Occipital lobe (tissue), 2 donors: Measurements from ENCODE around the gene SLC35A3. TPM values are rescaled to one million over a fixed set of nuclear protein-coding genes. Genes with fewer than 3 reads are reported as not detected.
"Not testable (repeated sequence)": the region's sequence is repeated elsewhere in the genome, so short reads cannot be mapped to it uniquely, and the experiment has no call there.

ENCODE experiments used
- DNase-seq: peaks from one replicate; lab custom pipeline; 2025; lab: John Stamatoyannopoulos, UW
- total RNA-seq: library from RNA; depleted of rRNA; stranded (reverse); fragments of >200 nt; gene quantifications from one replicate; pipeline ENCODE4 v1.2.3, GENCODE V29; 2014

SLC35A3 gene
- total RNA-seq, 1 donor from 2014 or later: 44.1 TPM

DNA sequence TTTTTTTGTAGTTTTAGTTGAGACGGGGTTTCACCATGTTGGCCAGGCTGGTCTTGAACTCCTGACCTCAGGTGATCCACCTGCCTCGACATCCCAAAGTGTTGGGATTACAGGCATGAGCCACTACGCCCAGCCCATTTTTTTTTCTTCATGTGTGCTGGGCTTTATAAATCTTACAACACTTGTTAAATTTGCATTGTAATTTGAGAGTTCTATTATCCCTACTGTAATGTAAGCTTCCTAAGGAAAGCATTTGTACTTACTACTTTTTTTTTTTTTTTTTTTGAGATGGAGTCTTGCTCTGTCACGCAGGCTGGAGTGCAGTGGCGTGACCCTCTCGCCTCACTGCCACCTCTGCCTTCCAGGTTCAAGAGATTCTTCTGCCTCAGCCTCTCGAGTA lies 2.3 kb downstream of the SLC35A3 start:
- DNase-seq: not testable (repeated sequence)

DNA sequence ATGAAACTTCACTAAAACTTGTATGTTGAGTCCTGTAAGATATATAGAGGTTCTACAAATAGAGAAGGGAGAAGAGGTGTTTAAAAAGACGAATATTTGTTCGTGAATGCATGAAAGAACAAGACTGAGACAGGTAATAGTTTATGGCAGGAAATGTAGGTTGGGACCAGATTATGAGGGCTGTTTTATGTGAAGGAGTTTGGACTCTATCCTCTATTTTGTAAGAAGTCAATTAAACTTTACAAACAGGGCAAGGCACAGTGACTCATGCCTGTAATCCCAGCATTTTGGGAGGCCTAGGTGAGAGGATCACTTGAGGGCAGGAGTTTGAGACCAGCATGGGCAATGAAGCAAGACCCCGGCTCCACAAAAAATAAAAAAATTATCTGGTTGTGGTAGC lies 5.7 kb downstream of the SLC35A3 start:
- DNase-seq: no peak

DNA sequence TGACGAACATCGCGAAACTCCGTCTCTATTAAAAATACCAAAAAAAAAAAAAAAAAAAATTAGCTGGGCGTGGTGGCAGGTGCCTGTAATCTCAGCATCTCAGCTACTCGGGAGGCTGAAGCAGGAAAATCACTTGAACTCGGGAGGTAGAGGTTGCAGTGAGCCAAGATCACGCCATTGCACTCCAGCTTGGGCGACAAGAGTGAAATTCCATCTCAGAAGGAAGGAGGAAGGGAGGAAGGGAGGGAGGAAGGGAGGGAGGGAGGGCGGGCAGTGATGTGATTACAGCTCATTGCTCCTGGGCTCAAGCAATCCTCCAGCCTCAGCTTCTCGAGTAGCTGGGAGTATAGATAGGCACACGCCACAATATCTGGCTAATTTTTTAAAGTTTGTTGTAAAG lies 7.5 kb downstream of the SLC35A3 start:
- DNase-seq: not testable (repeated sequence)

DNA sequence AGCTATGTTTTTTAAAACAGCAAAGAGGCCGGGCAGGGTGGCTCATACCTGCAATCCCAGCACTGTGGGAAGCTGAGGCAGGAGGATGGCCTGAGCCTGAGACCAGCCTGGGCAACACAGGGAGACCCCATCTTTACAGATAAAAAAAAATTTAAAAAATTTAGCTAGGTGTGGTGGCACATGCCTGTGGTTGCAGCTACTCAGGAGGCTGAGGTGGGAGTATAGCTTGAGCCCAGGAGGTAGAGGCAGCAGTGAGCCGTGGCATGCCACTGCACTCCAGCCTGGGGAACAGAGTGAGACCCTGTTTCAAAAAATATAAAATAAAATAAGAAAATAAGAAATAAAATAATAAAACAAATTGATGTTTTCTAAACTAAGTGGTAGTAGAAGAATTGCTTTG lies 8.4 kb downstream of the SLC35A3 start:
- DNase-seq: no peak

DNA sequence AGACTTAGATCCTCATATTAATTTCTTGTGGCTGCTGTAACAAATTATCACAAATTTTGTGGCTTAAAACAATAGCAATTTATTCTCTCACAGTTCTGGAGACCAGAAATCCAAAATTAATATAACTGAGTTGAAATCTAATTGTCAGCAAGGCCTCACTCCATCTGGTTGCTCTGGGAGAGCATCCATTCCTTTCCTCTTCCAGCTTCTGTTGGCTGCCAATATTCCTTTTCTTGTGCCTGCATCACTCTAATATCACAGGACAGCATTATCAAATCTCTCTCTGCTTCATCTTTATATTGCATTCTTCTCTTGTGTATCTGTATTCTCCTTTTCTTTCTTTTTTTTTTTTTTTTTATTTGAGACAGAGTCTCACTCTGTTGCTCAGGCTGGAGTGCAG lies 9.3 kb downstream of the SLC35A3 start:
- no peak for DNase-seq

DNA sequence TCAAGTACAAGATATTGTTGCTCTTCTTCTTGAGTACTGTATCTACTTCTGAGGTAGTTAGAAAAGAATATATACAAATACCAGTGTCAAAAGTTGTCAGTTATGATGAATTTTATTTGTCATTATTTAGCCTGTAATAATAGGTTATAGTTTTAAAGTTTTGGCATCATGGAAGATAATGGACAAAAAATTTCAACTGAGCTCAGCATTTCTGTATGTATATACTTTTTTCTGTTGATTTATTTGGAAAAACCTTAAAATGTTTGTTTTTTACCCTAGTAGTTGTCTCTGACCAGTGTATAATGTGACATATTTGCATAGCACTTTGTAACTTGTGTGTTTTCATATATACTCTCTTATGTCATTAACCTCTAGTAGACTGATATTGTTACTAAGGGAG lies 11.1 kb downstream of the SLC35A3 start:
- no peak for DNase-seq

DNA sequence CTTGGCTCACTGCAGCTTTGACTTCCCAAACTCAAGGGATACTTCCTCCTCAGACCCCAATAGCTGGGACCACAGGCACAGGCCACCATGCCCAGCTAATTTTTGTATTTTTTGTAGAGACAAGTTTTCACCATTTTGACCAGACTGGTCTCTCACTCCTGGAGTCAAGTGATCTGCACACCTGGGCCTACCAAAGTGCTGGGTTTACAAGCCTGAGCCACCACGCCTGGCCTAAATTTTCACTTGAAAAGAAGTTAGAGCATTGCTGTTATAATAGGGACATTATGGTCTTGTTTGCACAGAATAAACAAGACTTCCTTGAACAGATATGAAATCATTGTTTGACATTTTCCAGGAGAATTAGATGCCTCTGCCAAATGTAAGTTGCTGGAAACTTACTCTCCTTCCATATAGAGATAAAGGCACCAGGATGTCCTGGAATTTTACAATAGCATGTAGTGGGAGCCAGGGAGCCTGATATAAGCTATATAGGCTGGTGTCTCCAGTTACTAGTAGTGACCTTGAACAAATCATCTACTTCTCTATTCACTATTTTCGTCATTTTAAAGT lies 16.9 kb downstream of the SLC35A3 start:
- DNase-seq: no peak

DNA sequence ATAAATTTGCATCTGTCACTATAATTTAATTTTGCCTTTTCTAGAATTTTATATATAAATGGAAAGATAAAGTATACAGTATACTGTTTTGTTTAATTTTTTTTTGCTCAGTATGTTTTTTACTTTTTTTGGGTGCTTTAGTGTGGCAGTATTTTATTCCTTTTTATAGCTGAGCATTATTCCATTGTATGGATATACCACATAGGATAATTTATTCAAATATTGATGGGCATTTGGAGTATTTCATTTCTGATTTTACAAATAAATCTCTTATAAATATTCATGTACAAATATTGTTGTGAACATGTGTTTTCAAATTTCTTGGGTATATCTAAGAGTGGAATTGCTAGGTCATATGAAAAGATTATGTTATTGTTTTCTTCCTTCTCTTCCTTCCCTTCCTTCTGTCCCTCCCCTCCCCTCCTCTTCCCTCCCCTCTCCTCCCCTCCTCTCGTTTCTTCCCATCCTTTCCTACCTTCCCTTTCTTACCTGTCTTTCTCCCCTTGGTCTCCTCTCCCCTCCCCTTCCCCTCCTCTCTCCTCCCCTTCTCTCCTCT lies 18.5 kb downstream of the SLC35A3 start:
- DNase-seq: no peak

DNA sequence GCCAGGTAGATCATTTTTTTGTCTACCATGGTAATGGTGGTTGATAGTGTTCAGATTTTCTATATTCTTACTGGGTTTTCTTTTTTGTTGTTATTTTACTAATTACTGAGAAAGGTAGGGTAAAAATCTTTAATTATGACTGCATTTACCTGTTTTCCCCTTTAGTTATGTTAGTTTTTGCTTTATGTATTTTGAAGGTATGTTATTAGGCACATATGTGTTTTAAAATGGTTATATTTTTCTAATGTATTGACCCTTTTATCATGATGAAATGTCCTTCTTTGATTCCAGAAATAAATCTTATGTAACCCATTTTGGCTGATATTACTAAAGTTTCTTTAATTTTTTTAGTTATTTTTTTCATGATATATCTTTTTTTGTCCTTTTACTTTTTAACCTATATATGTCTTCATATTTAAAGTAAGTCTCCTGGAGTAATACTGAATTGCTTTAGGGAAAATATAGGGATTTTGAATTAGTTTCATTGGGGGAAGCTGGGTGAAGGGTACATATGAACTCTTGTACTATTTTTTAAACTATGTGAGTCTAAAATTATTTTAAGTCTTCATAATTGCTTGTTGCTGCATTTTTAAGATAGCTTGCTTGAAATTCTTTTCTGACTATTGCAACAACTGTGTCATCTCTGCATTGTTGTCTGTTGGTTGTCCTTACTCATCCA lies 22.4 kb downstream of the SLC35A3 start:
- DNase-seq: no peak

DNA sequence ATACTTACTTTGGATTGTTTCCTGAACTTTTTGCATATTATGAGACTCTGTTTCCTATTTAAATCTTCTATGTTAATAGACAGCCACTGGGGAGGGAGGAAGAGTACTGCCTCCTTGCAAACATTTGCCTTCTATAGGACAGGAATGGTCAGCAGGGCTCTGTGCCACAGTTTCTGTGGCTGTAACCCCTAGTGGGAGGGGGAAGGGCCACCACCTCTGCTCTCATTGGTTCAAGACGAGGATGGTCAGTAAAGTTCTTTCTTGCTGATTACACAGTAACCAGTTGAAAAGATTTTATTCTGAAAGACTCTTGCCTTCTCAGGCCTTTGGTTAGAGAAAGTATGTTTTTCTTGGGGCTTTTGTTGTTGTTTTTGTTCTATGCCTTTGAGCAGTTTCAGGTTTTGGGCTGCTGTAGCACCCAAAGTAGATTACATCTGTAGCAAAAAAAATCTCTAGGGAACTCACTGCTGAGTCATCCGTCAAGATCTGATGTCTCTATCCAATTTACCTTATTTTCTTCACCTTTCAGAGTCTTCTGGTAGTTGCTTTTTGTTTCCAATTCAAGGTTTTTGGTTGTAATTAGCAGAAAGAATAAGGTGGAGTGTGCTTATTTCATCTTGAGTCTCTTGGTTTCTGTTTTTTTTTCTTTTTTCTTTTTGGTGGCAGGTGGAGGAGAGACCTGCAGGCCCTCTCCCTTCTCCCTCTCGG lies 23.1 kb downstream of the SLC35A3 start:
- no peak for DNase-seq

DNA sequence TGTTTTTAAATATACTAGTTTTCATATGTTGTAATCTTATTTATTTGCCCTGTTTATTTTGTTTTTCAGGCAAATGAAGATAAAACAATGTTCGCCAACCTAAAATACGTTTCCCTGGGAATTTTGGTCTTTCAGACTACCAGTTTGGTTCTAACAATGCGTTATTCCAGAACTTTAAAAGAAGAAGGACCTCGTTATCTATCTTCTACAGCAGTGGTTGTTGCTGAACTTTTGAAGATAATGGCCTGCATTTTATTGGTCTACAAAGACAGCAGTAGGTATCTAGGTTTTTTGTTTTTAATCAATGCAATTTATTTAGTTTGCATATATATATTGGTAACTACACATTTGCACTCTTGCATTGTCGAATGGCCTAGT lies 23.7 kb downstream of the SLC35A3 start:
- no peak for DNase-seq

DNA sequence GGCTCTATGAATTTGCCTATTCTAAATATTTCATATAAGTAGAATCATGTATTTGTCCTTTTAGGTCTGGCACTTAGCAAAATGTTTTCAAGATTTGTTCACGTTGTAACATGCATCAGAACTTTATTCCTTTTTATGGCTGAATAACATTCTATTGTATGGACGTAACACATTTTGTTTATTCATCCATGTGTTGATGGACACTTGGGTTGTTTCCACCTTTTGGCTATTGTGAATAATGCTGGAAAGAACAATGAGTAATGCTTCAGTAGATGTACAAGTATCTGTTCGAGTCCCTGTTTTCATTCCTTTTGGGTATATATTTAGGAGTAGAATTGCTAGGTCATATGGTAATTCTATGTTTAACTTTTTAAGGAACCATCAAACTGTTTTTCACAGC lies 24.7 kb downstream of the SLC35A3 start:
- no peak for DNase-seq

DNA sequence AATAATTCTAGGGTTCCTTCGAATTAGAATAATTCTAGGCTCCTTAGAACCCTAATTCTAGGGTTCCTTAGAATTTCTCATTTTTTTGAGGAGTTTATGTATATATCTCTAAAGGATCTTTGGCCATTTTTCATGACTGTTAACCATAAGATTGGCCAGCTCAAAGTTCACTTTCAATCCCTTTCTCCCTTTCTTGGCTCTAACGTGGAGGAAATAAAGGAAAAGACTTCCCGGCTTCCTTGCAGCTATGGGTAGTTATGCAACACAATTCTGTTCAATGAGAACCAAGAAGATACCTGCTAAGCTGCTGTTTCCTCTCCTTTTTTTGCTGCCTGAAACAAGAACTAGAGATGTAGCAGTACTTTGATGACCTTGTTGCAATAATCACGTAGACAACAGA lies 27.2 kb downstream of the SLC35A3 start:
- no peak for DNase-seq

DNA sequence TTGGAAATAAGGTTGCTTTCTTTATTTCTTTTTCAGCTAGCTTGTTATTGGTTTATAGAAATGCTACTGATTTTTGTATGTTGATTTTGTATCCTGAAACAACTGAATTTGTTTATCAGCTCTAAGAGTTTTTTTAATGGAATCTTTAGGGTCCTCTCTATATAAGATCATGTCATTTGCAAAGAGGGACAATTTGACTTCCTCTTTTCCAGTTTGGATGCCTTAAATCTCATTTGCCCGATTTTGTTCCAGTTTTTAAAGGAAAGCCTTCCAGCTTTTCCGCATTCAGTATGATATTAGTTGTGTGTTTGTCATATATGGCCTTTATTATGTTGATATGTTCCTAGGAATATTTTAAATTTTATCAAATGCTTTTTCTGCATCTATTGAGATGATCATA lies 31.7 kb downstream of the SLC35A3 start:
- DNase-seq: no peak

DNA sequence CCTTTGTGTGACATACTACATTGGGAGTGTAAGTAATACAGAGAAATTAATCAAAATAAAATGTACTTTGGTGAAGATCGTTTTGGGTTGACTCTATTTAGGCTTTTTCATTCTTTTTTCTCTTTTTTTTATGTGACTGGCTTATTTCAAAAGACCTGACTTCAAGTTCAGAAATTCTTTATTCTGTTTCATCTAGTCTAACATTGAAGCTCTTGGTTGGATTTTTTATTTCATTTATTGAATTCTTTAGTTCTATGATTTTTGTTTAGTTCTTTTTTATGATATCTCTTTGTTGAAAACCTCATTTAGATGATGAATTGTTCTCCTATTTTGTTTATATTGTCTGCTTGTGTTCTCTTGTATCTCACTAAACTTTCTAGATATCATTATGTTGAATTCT lies 35.6 kb downstream of the SLC35A3 start:
- DNase-seq: no peak

DNA sequence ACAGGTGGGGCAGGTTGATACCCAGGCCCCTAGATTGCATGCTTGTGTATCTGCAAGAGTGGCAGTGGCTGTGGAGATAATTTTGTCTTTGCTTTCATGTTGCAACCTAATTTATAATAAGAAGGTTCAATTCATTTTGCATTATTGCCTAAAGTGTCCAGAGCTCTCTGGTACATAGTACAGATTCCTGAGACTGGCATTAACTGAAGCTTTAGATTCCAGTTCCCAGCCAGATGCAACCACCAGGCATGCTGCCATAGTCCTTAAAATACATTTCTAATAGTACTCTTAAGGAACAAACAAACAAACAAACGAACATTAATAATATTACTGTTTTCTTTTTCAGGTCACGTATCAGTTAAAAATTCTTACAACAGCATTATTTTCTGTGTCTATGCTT lies 36.9 kb downstream of the SLC35A3 start:
- no peak for DNase-seq

DNA sequence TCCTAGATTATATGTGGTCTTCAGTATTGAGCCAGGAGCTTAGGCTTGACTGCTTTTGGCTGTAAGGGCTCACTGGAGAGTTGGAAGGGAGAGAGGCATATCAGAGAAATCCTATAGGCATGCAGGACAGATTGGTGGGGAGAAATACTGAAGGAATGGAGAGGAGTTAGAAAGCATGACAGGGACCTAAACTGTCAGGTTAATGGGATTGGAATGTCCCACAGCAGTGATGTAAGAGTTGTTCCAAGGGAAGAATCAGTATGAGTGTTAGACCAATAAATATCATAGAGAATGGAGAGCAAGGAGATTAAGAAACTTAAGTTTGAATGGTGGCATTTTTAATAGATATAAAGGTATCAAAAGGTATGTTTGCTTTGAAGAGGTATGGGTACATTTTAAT lies 39.7 kb downstream of the SLC35A3 start:
- DNase-seq: no peak

DNA sequence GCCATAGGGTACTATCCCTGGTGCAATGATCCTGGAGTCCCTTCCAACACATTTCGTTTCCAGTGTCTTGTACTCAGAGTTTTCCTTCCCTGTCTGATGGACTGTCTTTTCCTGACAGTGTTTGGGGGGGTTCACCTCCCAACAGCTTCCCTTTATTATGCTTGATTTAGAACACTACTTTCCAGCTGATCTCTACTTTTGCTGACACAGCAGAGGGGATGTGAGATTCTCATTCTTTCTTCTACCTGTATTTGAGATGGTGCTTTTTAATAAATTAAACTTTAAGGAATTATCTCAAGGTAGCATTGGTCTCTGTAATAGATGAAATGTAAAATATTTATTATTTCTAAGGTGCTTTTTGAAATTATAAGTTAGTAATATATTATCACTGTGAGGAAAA lies 41.0 kb downstream of the SLC35A3 start:
- DNase-seq: no peak

DNA sequence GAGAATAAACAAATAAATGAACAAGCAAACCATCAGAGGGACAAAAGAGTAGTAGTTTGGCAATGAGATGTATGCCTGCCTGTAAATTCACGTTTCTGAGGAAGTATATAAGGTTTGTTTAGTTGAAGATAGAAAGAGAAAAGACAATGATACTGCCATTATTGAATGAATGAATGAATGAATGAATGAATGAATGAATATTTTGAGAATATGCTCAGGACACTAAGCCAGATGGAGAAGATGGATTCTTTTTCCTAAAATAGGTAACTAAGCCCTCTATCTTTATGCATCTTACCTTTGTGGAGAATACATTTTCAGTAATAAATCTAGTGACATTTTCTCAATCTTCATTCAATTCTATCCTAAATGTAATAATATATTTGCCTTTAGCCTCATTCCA lies 49.4 kb downstream of the SLC35A3 start:
- DNase-seq: no peak

DNA sequence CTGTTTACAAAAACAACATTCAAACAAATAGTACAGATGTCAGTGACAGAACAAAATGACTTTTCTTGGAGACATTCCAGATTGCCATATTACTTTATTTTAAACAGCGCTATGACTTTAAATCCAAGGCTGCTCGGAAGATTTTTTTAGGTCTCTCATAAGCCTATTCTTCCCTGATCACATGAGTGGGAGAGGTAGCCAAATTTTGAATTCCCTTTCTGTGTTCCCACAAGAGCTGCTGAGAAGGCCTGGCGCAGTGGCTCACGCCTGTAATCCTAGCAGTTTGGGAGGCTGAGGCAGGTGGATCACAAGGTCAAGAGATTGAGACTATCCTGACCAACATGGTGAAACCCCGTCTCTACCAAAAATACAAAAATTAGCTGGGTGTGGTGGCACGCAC lies 53.7 kb downstream of the SLC35A3 start:
- DNase-seq: no peak

DNA sequence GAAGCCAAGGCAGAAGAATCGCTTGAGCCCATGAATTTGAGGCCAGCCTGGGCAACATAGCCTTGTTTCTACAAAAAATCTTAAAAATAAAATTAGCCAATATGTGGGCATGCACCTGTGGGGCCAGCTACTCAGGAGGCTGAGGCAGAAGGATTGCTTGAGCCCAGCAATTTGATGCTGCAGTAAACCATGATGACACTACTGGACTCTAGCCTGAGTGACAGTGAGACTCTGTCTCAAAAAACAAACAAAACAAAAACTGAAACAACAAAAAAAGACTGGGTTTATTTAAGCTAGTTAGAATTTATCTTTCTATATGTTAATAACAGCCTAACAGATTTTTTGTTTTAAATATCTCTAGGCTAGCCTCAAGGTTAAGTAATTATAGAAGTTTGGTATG lies 57.4 kb downstream of the SLC35A3 start:
- no peak for DNase-seq

DNA sequence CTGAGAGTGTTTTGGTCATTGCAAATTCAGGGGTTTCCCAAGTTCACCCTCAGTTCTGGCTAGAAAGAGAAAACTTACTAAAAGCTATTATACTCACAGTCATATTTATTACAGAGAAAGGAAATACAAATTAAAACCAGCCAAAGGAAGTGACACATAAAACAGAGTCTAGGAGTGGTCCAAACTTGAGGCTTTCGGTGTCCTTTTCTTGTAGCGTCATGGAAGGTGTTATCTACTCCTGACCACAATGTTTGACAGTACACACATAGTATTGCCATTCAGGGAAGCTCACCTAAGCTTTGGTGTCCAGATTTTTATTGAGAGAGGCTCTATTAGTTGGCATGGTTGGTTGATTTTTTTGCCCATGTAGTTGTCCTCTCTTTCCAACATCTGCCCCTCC lies 59.0 kb downstream of the SLC35A3 start:
- DNase-seq: no peak

DNA sequence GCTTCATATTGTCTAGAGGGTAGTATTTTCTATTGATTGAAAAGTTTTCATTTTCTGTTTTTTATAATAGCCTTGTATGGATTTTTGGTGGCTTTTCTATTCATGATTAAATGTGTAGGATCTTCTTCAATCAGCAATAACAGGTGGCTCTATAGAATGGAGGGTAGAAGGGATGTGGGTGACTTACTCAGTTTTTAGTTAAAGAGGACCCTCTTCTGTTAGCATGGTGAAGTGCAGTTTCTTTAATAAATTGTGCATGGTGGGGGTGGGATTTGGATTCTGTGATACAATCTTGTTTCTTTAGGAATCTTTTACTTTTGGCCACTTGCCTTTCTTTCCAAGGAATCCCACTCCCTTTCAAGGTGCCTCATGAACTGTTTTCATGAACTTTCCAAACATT lies 64.7 kb downstream of the SLC35A3 start:
- no peak for DNase-seq
